22Rv1 (cell line): ENCODE results near the gene SEMA5A.

Experiments
- CTCF ChIP-seq: fragments of 450-650 bp; IDR thresholded peaks from 2 replicates; pipeline ENCODE4 v1.5.1; 2017; ENCODE audit warnings: mild to moderate bottlenecking
- ZFX ChIP-seq: fragments of 450-650 bp; IDR thresholded peaks from 2 replicates; pipeline ENCODE4 v1.6.1; 2017; ENCODE audit warnings: antibody characterized with exemption, borderline replicate concordance

GRCh38 chr5:9015937-9016270 lies 530.0 kb downstream of the SEMA5A start:
- no peak for TF ChIP-seq CTCF
- no peak for TF ChIP-seq ZFX
